GM18508 (cell line): ENCODE data around the gene HNRNPF.
A peak's percentile ranks its signal among the peaks of the same experiment; 100 is the strongest.

Experiments
- ATAC-seq: cut with Tn5 transposase; IDR thresholded peaks from one replicate; pipeline ENCODE4 v1.9.1; 2021; ENCODE audit warnings: moderate number of reproducible peaks; ENCODE audit not compliant: insufficient read depth, unreplicated experiment

Gene HNRNPF

GRCh38 chr10:43383204-43383971 is 25.6 kb downstream of the HNRNPF start:
- no peak for ATAC-seq

GRCh38 chr10:43380610-43381222 is 28.3 kb downstream of the HNRNPF start:
- ATAC-seq, result no peak

- ATAC-seq, result no peak
Measured at GRCh38 chr10:43377424-43377883, 31.5 kb downstream of the HNRNPF start.

GRCh38 chr10:43376828-43377423 is 32.1 kb downstream of the HNRNPF start:
- ATAC-seq, result no peak

- ATAC-seq, result no peak
Measured at GRCh38 chr10:43376046-43376635, 32.8 kb downstream of the HNRNPF start.

GRCh38 chr10:43375401-43376020 is 33.5 kb downstream of the HNRNPF start:
- ATAC-seq, result no peak

GRCh38 chr10:43374194-43374593 is 34.8 kb downstream of the HNRNPF start:
- ATAC-seq, result no peak

GRCh38 chr10:43373461-43373860 is 35.5 kb downstream of the HNRNPF start:
- ATAC-seq, result no peak

GRCh38 chr10:43372765-43373361 is 36.1 kb downstream of the HNRNPF start:
- no peak for ATAC-seq

- no peak for ATAC-seq
Measured at GRCh38 chr10:43371418-43371817, 37.6 kb downstream of the HNRNPF start, which contains the start of gene FXYD4. TSS of gene FXYD4 (plus strand) at chr10:43371636. CDS start at chr10:43373747, 2,111 bp downstream.

- ATAC-seq, result no peak
Measured at GRCh38 chr10:43370671-43371215, 38.2 kb downstream of the HNRNPF start.

GRCh38 chr10:43369921-43370320 is 39.1 kb downstream of the HNRNPF start:
- ATAC-seq, result no peak

GRCh38 chr10:43365001-43365400 is 44.0 kb downstream of the HNRNPF start:
- no peak for ATAC-seq

- ATAC-seq, result peak; percentile 97
Measured at GRCh38 chr10:43362191-43362839, 46.7 kb downstream of the HNRNPF start.

- no peak for ATAC-seq
Measured at GRCh38 chr10:43361547-43362190, 47.3 kb downstream of the HNRNPF start.

- ATAC-seq, result no peak
Measured at GRCh38 chr10:43360086-43360485, 48.9 kb downstream of the HNRNPF start.

GRCh38 chr10:43355749-43356371 is 53.1 kb downstream of the HNRNPF start:
- ATAC-seq, result no peak

GRCh38 chr10:43354879-43355380 is 54.1 kb downstream of the HNRNPF start:
- no peak for ATAC-seq
